HG03097 (cell line): ENCODE data around the gene COL23A1.
"Not testable (repeated sequence)": the region's sequence is repeated elsewhere in the genome, so short reads cannot be mapped to it uniquely, and the experiment has no call there.

Experiments used
- ATAC-seq: cut with Tn5 transposase; IDR thresholded peaks from one replicate; pipeline ENCODE4 v1.9.1; 2021; ENCODE audit not compliant: unreplicated experiment, low FRiP score

COL23A1 gene

DNA sequence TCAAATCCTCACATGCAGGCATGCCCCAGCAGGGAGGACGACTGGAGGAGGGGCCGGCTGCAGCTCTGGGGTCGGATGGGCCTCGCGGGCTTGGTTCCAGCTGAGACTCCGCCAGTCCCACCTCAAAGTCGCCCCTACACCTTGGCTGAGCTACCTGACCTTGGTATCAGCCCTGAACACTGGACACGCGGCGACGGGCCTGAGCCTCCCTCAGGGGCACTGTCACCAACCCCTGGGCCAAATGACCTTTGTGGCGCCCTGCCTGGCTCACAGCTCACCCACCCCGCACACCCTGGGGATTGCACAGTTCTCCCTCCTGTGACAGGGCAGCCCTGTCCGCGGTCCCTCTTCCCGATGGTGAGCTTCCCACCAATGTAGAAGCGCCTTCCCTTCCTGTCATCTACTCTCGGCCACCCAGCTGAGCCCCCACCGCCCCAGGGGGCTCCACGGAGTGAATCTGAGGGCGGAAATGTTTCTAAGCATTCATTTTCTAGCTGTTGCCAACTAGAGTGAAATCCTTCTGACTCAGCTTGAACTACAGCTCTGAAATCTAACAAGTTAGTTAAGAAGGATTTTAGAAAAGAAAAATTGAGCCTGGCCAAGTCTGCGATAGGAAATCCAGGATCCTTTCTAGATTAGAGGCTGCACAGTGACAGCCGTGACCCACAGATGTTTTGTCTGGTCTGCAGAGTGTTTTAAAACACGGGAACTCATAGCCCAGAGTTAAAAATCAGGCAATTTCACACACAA lies 218.7 kb downstream of the COL23A1 start:
- ATAC-seq, result no peak

DNA sequence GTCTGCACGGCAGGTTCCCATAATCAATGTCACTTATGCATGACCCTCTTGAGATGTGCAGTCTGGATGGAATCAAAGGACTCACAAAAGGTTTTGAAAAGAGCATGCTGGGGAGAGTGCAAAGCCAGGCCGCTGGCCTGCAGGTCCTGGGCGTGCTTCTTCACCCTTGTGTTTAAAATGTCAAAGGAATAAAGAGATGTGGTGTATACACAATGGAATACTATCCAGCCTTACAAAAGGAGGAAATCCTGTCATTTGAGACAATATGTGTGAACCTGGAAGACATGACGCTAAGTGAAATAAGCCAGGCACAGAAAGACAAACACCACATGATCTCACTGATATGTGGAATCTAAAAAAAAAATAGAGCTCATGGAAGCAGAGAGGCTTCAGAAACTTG lies 220.1 kb downstream of the COL23A1 start:
- ATAC-seq, result no peak

DNA sequence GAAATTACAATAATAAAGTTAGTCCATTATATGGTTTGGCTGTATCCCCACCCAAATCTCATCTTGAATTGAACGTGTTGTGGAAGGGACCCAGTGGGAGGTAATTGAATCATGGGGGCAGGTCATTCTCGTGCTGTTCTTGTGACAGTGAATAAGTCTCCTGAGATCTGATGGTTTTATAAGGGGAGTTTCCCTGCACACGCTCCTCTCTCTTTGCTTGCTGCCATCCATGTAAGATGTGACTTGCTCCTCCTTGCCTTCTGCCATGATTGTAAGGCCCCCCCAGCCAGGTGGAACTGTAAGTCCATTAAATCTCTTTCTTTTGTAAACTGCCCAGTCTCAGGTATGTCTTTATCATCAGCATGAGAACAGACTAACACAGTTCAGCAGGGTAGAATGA lies 220.7 kb downstream of the COL23A1 start:
- ATAC-seq, result not testable (repeated sequence)

DNA sequence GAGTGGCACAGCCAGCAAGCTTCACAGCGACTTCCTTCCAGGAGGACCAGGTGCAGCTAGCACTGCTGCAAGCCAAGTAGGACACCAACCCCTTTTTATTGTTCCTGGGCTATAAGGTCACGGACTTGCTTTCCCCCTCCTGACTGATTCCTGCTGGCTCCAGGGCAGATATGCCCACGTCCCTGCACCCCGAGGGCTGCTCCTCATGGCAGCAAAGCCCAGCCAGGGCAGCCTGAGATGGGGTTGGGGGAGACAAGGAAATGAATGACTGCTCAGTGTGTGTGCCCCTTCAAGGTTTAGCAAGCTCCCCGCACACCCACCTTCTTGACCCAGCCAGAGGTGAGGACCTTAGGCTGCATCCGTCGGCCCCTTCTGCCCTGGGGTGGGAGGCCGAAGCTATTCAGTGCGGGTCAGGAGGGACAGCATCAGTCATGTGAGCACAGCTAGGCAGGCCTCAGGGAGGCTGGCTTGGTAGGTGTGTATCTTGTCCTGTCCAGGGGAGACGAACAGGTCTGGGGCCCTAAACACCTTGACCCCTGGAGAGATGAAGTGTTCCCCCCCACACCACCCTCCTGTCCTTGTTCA lies 221.4 kb downstream of the COL23A1 start:
- ATAC-seq, result no peak

DNA sequence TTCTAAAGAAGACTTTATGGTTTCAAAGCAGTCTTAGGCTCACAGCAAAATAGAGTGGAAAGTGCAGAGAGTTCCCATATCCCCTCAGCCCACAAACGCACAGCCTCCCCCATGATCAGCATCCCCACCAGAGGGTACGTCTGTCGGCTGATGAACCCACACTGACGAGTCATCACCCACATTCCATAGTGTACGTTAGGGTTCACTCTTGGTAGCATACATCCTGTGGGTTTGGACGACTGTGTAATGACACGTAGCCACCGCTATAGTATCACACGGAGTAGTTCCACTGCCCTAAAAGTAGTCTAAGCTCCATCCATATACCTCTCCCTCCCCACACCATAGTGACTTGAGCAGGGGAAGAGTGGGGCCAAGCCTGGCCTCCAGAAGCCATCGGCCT lies 221.9 kb downstream of the COL23A1 start:
- ATAC-seq, result no peak

DNA sequence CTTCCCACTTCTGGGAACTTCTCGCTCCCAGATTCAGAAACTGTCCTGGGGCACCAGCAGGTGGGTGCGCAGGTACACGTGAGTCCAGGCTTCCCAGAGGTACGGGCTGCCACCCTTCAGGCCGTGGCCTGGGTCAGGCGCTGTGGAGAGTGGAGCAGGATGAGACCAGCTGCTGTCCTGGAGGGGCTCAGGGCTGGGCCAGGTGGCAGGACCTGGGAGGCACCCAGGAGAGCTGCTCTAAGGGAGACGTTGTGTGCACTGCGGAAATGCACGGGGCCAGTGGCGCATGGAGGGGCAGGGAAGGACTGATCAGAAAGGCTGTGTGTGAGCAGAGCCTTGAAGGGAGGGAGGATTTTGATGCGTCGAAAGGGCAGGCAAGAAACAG lies 222.5 kb downstream of the COL23A1 start:
- ATAC-seq, result no peak

DNA sequence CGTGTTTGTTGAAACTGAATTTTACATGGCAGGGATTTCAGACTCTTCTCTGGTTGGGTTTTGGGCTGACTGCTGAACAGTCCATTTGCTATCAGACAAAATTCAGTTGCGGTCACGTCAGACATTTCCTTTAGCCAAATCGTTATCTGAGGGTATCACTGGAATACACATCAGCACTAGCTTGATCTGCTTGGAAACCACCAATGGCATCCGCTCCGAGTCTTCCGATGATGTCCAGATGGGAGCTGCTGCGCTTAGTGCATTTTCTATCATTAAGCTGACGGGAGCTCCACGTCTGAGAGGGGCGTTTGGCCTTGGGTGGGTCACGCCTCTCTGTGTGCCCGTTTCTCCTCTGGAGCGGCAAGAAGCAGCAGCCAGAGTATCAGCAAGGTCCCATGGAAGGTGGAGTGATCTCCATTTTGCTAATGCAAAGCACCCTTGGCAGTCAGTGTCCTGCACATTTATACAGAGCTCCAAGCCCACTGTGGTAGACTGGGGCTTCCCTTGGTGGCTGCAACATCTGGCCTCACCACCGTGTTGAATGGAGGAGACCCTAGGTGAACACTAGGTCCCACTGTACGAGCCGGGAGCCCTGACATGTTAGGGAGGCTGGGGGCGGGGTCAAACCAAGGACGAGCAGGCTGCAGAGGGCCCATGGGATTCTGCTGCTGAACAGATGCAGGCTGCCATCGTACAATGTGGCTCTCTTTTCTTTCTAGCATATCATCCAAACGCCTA lies 223.0 kb downstream of the COL23A1 start:
- ATAC-seq, result no peak

DNA sequence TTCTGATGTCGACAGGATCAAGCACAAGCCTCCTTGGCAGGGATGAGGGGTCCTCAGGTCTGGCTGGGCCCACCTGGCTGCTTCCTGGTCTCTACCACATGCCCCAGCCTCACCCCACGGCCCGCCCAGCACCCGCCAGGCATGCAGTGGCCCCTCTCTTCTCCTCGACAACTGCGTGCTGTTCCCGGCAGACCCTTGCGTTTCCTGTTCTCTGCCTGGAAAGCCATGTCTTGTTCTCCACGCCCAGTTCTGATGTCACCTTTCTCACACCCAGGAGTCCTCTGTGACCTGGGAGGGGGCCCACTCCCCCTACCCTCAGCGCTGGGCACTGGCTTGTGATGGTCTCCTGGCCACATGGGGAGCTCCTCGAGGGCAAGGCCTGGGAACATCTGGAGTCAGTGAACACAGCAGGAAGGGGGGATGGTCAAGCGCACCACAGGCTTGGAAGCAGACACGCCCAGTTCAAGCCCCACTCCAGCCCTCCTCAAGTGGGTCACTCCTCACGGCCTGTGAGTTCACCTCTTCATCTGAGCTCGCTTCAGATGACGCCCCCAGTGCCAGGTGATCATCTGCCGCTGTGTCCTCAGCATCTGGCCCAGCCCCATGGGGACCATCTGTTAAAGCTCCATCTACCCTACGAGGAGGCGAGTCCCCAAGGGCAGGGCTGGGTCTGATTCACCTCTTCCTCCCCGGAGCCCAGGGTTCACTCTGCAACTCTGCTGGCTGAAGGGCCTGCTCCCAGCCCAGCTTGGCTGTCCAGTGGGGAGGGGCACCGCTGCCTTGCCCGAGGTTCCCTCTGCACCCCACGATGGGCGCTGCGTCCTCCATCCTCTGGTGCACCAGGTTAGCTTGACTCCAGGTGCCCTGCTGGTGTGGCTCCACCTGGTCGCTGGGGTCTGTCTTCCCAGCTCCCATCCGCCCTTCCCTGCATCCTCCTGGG lies 224.4 kb downstream of the COL23A1 start:
- no peak for ATAC-seq

DNA sequence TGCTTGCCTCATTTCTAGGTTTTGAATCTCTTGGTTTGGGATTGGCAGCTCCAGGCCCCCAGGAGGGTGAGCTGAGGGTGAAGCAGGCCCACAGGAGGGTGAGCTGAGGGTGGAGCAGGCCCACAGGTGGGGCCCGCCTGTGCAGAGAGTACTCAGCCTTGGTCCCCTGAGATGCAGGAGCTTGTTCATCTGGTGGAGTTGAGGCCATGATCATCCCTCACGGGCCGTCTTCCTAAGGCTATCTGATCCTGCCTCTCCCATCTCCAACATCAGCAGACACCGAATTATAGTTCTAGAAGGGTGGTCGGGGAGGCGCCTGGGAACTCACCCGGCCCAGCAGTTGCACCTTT lies 225.9 kb downstream of the COL23A1 start:
- no peak for ATAC-seq

DNA sequence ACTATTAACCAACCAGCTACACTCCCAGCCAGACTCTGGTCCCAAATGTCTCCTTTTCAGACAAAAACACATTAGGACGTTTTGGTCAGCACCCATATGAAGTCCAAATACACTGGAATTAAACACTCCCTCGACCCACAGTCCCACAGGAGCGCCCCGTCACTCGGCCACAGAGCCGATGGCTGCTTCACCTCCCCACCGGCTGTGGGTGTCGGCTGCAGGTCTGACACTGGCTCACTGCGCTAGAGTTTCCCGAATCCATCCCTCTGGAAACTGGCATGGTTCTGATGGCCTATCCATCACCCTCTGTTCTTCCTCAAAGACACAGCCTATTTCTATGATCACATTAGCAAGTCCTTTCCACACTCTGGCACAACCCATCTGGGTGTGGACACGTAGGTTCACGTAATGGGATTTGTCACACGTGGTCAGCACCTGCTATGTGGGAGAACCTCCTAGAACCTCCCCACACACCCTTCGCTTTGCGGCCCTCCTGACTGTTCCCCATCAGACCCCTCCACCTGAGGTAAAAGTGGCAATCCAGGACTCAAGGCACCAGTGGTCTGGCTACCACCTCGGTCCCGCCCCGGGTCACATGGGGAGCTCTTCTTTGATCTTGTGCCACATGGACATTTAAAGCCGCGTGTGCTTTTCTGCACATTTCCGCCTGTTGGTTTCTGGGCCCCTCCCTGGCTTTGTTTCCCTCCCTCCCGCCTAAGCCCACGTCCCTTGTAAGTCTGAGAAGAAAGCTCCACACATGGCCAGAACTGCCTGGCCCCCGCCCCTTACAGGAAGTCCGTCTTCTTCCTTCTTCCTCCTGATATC lies 226.5 kb downstream of the COL23A1 start:
- ATAC-seq, result no peak

DNA sequence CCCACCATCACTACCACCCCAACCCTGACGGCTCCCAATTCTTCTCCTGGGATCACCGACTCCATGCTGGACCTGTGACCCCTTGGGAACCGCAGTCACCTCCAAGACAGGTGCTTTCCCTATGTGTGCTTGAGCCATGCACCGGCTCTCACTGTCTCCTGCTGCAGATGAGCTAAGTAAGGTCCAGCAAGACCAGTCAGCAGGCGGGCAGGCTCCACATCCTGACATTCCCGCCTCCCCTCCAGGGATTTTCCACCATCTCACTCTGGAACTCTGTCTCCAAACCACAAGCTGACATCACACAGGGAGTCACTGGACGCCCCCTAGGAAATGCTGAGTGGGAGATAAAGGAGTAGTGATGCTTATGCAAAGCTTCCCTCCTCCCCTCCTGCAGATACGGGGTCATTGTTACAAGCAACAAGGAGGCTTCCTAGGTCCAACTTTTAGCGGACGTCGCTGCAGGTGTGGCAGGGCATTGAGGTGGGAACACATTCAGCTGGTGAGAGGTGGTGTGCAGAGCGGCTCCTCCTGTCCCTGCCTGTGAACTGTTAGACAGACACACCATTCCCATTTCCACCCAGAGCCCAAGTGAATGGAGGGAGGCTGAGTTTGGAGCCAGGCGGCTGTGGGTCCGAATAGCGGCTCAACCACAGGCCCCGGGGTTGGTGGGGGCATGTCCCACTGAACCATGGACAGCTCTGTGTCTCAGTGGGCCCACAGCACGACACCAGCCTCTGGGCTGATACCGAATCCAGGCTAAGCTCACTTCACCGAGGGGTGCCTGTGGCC lies 228.3 kb downstream of the COL23A1 start:
- no peak for ATAC-seq

DNA sequence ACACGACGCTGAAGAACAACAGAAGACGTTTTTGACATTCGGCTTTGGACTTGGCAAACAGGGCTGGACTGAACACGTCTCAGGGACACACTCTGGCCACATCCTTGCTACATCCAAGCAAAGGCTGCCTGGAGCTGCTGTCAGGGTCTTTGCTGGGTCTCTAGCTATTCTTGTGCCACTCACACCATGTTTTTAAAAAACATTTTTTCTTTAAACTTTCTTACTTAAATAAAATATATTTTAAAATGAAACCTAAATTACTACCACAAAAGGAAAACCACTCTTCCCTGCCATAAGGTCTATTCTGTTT lies 229.3 kb downstream of the COL23A1 start:
- no peak for ATAC-seq

DNA sequence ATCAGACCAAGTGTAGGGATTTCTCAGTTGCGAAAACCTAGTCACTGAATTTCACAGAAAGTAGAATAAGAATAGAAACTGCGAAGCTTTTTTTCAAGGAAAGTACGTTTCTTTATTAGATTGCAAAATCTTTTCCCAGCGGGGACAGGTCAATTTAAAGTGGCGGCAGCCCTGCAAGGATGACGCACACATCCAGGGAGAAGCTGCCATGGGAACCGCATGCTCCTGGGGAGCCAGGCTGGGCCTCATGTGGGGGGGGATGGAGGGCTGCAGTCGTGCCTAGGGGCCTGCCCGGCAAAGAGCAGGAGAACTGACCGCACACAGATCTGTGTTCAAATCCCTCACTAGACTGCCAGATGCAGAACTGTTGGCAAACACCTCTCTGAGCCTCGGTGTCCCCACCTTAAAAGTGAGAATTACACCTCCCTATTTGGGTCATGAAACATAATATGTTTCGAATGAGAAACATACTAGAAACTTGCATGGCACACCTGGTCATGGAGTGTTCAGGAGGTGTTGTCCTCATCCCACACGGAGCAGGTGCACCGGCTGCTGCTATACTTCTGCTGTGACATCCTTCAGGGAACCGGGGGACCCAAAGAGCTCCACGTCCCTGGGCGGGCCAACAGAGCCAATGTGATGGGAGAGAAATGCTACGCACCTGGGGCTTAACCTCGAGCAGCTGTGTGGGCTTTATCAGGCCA lies 229.8 kb downstream of the COL23A1 start:
- no peak for ATAC-seq

DNA sequence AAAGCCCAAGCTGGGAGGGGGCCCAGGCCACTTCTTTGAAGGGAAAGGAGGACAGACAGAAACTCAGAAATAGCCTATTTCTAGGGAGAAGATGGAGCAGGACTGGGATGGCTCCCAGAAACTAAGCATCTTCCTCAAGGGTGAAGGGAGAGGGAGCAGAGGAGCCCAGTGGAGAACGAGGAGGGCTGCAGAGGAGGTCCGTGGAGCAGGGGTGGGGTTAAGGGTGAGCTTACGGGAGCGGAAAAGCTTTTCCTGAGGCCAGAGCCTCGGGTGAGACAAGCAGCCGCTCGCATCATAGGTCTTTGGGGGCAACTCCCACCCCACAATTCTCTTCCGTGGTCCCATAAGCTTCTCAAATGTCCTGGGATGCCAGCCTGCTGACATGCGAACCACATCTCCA lies 230.5 kb downstream of the COL23A1 start:
- ATAC-seq, result no peak

DNA sequence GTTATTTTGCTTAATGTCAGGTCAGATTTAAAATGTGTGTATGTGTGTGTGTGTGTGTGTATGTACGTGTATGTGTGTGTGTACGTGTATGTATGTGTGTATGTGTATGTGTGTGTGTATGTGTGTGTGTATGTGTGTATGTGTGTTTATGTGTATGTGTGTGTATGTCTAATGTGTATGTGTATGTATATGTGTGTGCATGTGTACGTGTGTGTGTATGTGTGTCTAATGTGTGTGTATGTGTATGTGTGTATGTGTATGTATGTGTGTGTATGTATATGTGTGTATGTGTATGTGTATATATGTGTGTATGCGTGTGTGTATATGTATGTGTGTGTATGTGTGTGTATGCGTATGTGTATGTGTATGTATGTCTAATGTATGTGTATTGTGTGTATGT lies 232.5 kb downstream of the COL23A1 start:
- no peak for ATAC-seq

DNA sequence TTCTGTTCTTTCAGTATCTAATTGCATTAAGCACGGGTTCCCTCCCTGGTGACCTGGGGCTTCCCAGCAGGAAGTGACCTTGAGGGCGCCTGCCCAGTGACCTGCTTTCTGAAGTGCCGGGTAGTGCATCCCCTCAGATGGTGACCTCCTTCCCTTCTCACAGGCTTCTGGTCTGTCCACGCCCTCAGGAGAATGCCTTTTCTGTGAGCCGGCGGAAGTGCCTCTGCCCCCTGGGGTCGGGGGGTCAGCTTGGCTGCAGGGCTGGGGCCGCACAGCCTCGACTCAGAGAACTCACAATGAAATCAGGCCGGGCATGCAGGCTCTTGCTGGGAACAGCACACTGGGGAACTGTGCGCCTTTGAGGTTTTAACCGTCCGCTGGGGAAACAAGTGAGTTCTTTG lies 233.1 kb downstream of the COL23A1 start:
- ATAC-seq, result no peak

DNA sequence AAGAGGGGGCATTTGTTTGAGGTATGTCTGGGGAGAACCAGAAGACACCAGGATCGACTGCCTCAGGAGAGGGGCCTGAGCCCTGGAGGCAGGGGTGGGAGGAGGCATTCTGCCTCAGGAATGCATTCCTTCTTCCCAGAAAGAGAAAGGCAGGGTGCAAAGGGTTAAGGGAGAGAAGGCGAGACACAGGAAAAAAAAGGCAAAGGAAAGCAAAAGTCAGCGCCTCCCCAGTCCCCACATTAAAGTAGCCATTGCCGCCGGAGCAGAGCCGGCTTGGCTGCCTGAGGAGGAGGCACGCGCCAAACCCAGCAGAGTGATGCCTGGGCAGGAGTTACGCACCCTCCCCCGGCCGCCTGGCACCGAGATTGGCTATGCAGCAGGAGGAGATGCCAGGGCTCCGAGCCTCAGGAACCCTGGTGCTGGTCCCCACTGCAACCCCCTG lies 233.7 kb downstream of the COL23A1 start:
- ATAC-seq, result no peak

DNA sequence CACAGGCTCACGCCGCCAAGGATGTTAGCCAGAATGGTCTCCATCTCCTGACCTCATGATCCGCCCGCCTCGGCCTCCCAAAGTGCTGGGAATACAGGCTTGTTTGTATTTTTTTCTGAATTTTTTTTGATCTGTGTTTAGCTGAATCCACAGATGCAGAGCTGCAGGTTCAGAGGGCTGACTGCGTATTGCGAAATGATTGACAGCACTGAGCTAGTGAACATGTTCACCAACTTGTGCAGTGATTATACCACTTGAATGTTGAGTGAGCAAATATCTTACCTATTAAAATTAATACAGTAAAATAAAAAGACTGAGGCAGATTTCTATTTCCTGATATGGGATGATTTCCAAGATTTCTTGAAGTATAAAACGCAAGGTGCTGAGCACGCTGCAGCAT lies 234.5 kb downstream of the COL23A1 start:
- ATAC-seq, result no peak

DNA sequence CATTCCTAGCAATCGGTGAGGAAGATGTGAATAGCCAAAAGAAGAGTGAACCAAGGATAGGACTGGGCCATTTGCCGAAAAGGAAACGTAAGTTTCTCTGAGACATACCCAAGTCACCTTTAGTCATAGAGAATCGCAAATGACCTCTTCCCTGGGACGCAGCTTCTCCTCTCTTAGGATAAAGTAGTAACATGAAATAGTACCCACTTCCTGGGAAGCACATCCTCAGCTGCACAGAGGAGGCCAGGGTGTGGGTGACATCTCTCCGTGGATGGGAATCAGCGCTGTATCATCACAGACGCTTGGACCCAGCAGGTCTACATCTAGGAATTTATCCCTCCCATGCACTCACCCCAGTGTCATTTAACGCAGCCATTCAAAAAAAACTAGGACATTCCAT lies 236.7 kb downstream of the COL23A1 start:
- ATAC-seq, result no peak
